ENCODE measurements around the gene RTCA. TPM values are rescaled to one million over a fixed set of nuclear protein-coding genes. Genes with fewer than 3 reads are reported as not detected.
"Not testable (repeated sequence)": the region's sequence is repeated elsewhere in the genome, so short reads cannot be mapped to it uniquely, and the experiment has no call there.

Gene RTCA
- total RNA-seq, 2 experiments from 2014 or later, result 62.1 to 67.1 TPM

- POLR2A ChIA-PET; CTCF ChIA-PET; H3K9me3 Mint-ChIP-seq; H3K36me3 ChIP-seq (ENCODE audit: insufficient read depth, low read length); H3K27ac Mint-ChIP-seq; H3K4me1 Mint-ChIP-seq (ENCODE audit: low read depth); H3K27me3 ChIP-seq (ENCODE audit: control insufficient read depth in 1 of 2, insufficient read depth in 2 of 2, low read length in 2 of 2); ATAC-seq (ENCODE audit: poor library complexity); H3K4me1 ChIP-seq (ENCODE audit: insufficient read depth, low read length); H3K4me3 Mint-ChIP-seq; H3K27me3 Mint-ChIP-seq; H3K4me3 ChIP-seq (ENCODE audit: low read length); H3K27ac ChIP-seq (ENCODE audit: low read depth in 1 of 2, low read length in 2 of 2); DNase-seq; H3K36me3 Mint-ChIP-seq (ENCODE audit: low read depth); H3K9me3 ChIP-seq (ENCODE audit: control insufficient read depth in 1 of 2, insufficient read depth in 1 of 2, low read length in 2 of 2): not testable (repeated sequence)
- intact Hi-C loops (cut with DNase I, micrococcal nuclease), result loop anchor here in 1 of 2 experiments (10.0 kb wide), 1 partner anchor 45 kb away; no protein-coding TSS in a partner anchor
Measured at GRCh38 chr1:100339735-100340134, 73.7 kb downstream of the RTCA start.

GRCh38 chr1:100340494-100340893 lies 74.5 kb downstream of the RTCA start:
- no peaks in the 10 kb centered on the region for H3K36me3 Mint-ChIP-seq (ENCODE audit: low read depth)
- no peak for ATAC-seq (ENCODE audit: poor library complexity)
- ChIA-PET POLR2A (no interaction called here), CTCF (no interaction called here)
- H3K9me3 Mint-ChIP-seq, result no peaks in the 10 kb centered on the region
- Histone ChIP-seq H3K4me1 (ENCODE audit: insufficient read depth, low read length) (no peaks in the 10 kb centered on the region), H3K4me3 (ENCODE audit: low read length) (no peak overlapping the region), H3K36me3 (ENCODE audit: insufficient read depth, low read length) (no peaks in the 10 kb centered on the region), H3K27ac (ENCODE audit: low read depth in 1 of 2, low read length in 2 of 2) (no peak overlapping the region), H3K9me3 (ENCODE audit: control insufficient read depth in 1 of 2, insufficient read depth in 1 of 2, low read length in 2 of 2) (no peaks in the 10 kb centered on the region), H3K27me3 (ENCODE audit: control insufficient read depth in 1 of 2, insufficient read depth in 2 of 2, low read length in 2 of 2) (no peaks in the 10 kb centered on the region)
- H3K4me1 Mint-ChIP-seq (ENCODE audit: low read depth), result no peaks in the 10 kb centered on the region
- intact Hi-C loops (cut with DNase I, micrococcal nuclease), result loop anchor here in 1 of 2 experiments (10.0 kb wide), 1 partner anchor 46 kb away; no protein-coding TSS in a partner anchor
- no peak overlapping the region for H3K4me3 Mint-ChIP-seq
- H3K27ac Mint-ChIP-seq, result no peak overlapping the region
- DNase-seq, result no peak
- no peak for TF ChIP-seq CTCF (IDR thresholded peaks at IDR 0.05)
- no peaks in the 10 kb centered on the region for H3K27me3 Mint-ChIP-seq

- DNase-seq, result no peak
- H3K4me1 Mint-ChIP-seq (ENCODE audit: low read depth), result no peaks in the 10 kb centered on the region
- Histone ChIP-seq H3K4me3 (ENCODE audit: low read length) (no peak overlapping the region), H3K9me3 (ENCODE audit: control insufficient read depth in 1 of 2, insufficient read depth in 1 of 2, low read length in 2 of 2) (no peaks in the 10 kb centered on the region), H3K27me3 (ENCODE audit: control insufficient read depth in 1 of 2, insufficient read depth in 2 of 2, low read length in 2 of 2) (no peaks in the 10 kb centered on the region), H3K36me3 (ENCODE audit: insufficient read depth, low read length) (no peaks in the 10 kb centered on the region), H3K27ac (ENCODE audit: low read depth in 1 of 2, low read length in 2 of 2) (no peak overlapping the region), H3K4me1 (ENCODE audit: insufficient read depth, low read length) (no peaks in the 10 kb centered on the region)
- no peak for ATAC-seq (ENCODE audit: poor library complexity)
- ChIA-PET POLR2A (interaction anchor here (0.5 kb wide), 1 partner anchor 98 kb away, joined by 3 read pairs; no protein-coding TSS in a partner anchor), CTCF (no interaction called here)
- no peaks in the 10 kb centered on the region for H3K9me3 Mint-ChIP-seq
- H3K27me3 Mint-ChIP-seq, result no peaks in the 10 kb centered on the region
- H3K27ac Mint-ChIP-seq, result no peak overlapping the region
- H3K36me3 Mint-ChIP-seq (ENCODE audit: low read depth), result no peaks in the 10 kb centered on the region
- no peak overlapping the region for H3K4me3 Mint-ChIP-seq
- TF ChIP-seq CTCF (IDR thresholded peaks at IDR 0.05), result no peak
- intact Hi-C loops (cut with DNase I, micrococcal nuclease), result loop anchor here in 1 of 2 experiments (10.0 kb wide), 1 partner anchor 48 kb away; no protein-coding TSS in a partner anchor
Measured at GRCh38 chr1:100342348-100342747, 76.3 kb downstream of the RTCA start.

Small RNA genes within 50 kb of the gene (microRNA-seq; reads per million reads assigned to microRNA genes)
- not detected for gene MIR553 (ENCODE audit: borderline microRNAs expressed, borderline replicate concordance)

Other genes starting within 250 kb of the RTCA start
- 1 to 10 TPM; 1.7 to 1.8 TPM for gene SASS6, start 133.3 kb upstream of the RTCA start, total RNA-seq
- gene TRMT13, start 133.1 kb upstream of the RTCA start, total RNA-seq, result 1 to 10 TPM; 6.3 to 6.9 TPM
- gene LRRC39, start 88.0 kb upstream of the RTCA start, total RNA-seq, result 1 to 10 TPM; 1.3 to 1.4 TPM
- gene DBT, start 16.4 kb upstream of the RTCA start, total RNA-seq, result 1 to 10 TPM; 5.3 to 5.4 TPM
- 100 to 1,000 TPM; 174 to 182 TPM for gene CDC14A, start 86.3 kb downstream of the RTCA start, total RNA-seq

All from CD4-positive, alpha-beta T cell (primary cell).